CD4-positive, alpha-beta T cell (primary cell): ENCODE measurements around the gene CP. TPM values are rescaled to one million over a fixed set of nuclear protein-coding genes. Genes with fewer than 3 reads are reported as not detected.

ENCODE experiments used
- ATAC-seq: fragments of 200-7000 bp; cut with Tn5 transposase; one replicate; pipeline ENCODE4 v1.10.0; 2022; ENCODE audit warnings: mild to moderate bottlenecking; ENCODE audit not compliant: poor library complexity
- CTCF ChIA-PET: fragments of 350-600 bp; sonication (Branson Sonifier 250); formaldehyde crosslinking; loops from one replicate; lab custom pipeline; 2021; ENCODE audit warnings: antibody characterized with exemption, inconsistent platforms; lab: Charles Lee
- POLR2A ChIA-PET: fragments of 350-600 bp; sonication (Branson Sonifier 250); formaldehyde crosslinking; loops from one replicate; lab custom pipeline; 2021; ENCODE audit warnings: antibody characterized with exemption, inconsistent platforms; lab: Charles Lee
- DNase-seq, 14 experiments: peaks; one replicate each; pipeline ENCODE4 v3.0.0-alpha.2; 2013 to 2020; ENCODE audit warnings: mixed read lengths in 2 of 14
- H3K27ac ChIP-seq, 2 donors: one replicate each; pipeline versions ENCODE4 v1.5.1 to v1.7.0; 2013; ENCODE audit warnings: low read length in 2 of 2, low read depth in 1 of 2, mild to moderate bottlenecking in 1 of 2
- H3K27me3 ChIP-seq, 2 experiments: 1 replicate in 1 of 2; 2 replicates in 1 of 2; pipeline versions ENCODE4 v1.6.1 to v1.7.0; 2013; ENCODE audit warnings: low read length in 2 of 2, control low read depth in 1 of 2, mild to moderate bottlenecking in 1 of 2, moderate library complexity in 1 of 2; ENCODE audit not compliant: insufficient read depth in 2 of 2, control insufficient read depth in 1 of 2
- H3K36me3 ChIP-seq: one replicate; pipeline ENCODE4 v1.6.1; 2013; ENCODE audit warnings: low read length, control low read depth; ENCODE audit not compliant: insufficient read depth
- H3K4me1 ChIP-seq: one replicate; pipeline ENCODE4 v1.6.1; 2013; ENCODE audit warnings: low read length, control low read depth; ENCODE audit not compliant: insufficient read depth
- H3K4me3 ChIP-seq: one replicate; pipeline ENCODE4 v1.5.1; 2013; ENCODE audit warnings: mild to moderate bottlenecking, low read length, moderate library complexity
- H3K9me3 ChIP-seq, 2 experiments: 1 replicate in 1 of 2; 2 replicates in 1 of 2; pipeline versions ENCODE4 v1.6.1 to v1.7.0; 2013; ENCODE audit warnings: low read length in 2 of 2, mild to moderate bottlenecking in 2 of 2, control low read depth in 1 of 2, moderate library complexity in 1 of 2; ENCODE audit not compliant: control insufficient read depth in 1 of 2, insufficient read depth in 1 of 2
- H3K27ac Mint-ChIP-seq: one replicate; pipeline ENCODE4 v1.8.0; 2020; ENCODE audit warnings: mixed read lengths
- H3K27me3 Mint-ChIP-seq: one replicate; pipeline ENCODE4 v1.8.0; 2021; ENCODE audit warnings: mixed read lengths
- H3K36me3 Mint-ChIP-seq: one replicate; pipeline ENCODE4 v1.8.0; 2021; ENCODE audit warnings: low read depth, mixed read lengths
- H3K4me1 Mint-ChIP-seq: one replicate; pipeline ENCODE4 v1.8.0; 2021; ENCODE audit warnings: low read depth, mixed read lengths
- H3K4me3 Mint-ChIP-seq: one replicate; pipeline ENCODE4 v1.8.0; 2020; ENCODE audit warnings: mild to moderate bottlenecking, mixed read lengths
- H3K9me3 Mint-ChIP-seq: one replicate; pipeline ENCODE4 v1.8.0; 2020; ENCODE audit warnings: mixed read lengths
- intact Hi-C, 2 experiments: fragments of 100-400 bp; cut with DNase I in 1 of 2; cut with micrococcal nuclease in 1 of 2; formaldehyde crosslinking; loops; one replicate each; pipeline versions ENCODE4 v1.15.1 to v1.9.0; 2023 to 2025; cut with DNase I, micrococcal nuclease
- polyA plus RNA-seq, 2 donors: library from polyadenylated mRNA; unstranded; fragments of 120-200 nt; gene quantifications; one replicate each; pipeline ENCODE4 v1.2.1, GENCODE V29; 2013
- total RNA-seq, 174 experiments: library from RNA in 2 of 174; stranded (reverse) in 2 of 174; gene quantifications; one replicate each; pipeline ENCODE4 v1.2.3 and lab custom pipeline; 2021 to 2026
- TF ChIP-seq, protein P1 (sequence below): fragments of 200-600 bp; IDR thresholded peaks from one replicate; pipeline ENCODE4 v1.8.0; 2022; ENCODE audit warnings: antibody characterized with exemption, mild to moderate bottlenecking

CP gene
- total RNA-seq: not detected
- 0.57 TPM for polyA plus RNA-seq (2013, experiment 1 of 2)
- polyA plus RNA-seq (2013, experiment 2 of 2): 0.91 TPM
- total RNA-seq (lab: John Stamatoyannopoulos, UW): 0 to 0.25 (median 0) reads per million in 172 experiments

DNA sequence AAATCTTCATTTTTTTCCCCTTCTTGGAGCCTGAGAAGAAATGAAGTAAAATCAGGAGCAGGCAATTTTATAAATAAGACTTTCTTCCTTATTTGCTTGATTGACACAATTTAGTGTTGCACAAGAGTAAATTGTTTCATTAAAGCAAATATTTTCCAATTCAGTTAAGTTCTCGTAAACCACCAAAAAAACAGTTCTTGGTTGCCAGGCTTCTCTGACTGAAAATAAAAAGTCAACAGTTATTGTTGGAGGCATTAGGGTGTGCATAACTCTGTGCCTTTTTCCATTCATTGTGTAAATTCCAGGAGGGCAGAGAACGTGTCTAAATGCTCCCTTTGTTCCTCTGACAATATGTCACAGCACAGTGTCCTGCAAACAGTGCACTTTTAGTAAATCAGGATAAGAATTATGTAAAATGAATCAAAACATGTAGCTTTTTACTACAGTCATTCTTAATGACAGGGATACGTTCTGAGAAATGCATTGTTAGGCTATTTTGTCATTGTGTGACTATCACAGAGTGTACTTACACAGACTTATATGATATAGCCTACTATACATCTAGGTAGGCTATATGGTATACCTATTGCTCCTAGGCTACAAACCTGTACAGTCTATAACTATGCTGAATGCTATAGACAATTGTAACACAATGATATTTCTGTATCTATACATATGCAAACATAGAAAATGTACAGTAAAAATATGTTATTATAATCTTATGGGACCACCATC, at the start of gene CP:
Gene CP (minus strand): TSS at position 47 of the 735 bp plus-strand sequence. CDS start 37 bp downstream, at position 10.
- Histone ChIP-seq H3K4me3 (no peak within 1 kb of the TSS), H3K4me1 (no peaks in the 10 kb centered on the region), H3K27me3 (no peaks in the 10 kb centered on the region), H3K27ac (no peak within 1 kb of the TSS), H3K36me3 (no peaks in the 10 kb centered on the region), H3K9me3 (no peaks in the 10 kb centered on the region)
- H3K27me3 Mint-ChIP-seq: no peaks in the 10 kb centered on the region
- DNase-seq (no peak), ATAC-seq (no peak)
- H3K4me3 Mint-ChIP-seq: no peak within 1 kb of the TSS
- CTCF ChIA-PET: no interaction called here
- TF ChIP-seq, protein P1, sequence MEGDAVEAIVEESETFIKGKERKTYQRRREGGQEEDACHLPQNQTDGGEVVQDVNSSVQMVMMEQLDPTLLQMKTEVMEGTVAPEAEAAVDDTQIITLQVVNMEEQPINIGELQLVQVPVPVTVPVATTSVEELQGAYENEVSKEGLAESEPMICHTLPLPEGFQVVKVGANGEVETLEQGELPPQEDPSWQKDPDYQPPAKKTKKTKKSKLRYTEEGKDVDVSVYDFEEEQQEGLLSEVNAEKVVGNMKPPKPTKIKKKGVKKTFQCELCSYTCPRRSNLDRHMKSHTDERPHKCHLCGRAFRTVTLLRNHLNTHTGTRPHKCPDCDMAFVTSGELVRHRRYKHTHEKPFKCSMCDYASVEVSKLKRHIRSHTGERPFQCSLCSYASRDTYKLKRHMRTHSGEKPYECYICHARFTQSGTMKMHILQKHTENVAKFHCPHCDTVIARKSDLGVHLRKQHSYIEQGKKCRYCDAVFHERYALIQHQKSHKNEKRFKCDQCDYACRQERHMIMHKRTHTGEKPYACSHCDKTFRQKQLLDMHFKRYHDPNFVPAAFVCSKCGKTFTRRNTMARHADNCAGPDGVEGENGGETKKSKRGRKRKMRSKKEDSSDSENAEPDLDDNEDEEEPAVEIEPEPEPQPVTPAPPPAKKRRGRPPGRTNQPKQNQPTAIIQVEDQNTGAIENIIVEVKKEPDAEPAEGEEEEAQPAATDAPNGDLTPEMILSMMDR: no peak
- H3K9me3 Mint-ChIP-seq: no peaks in the 10 kb centered on the region
- no peaks in the 10 kb centered on the region for H3K36me3 Mint-ChIP-seq
- H3K27ac Mint-ChIP-seq: no peak within 1 kb of the TSS
- peaks cover 26% of the 10 kb centered on the region for H3K4me1 Mint-ChIP-seq
- intact Hi-C loops: no loop called here
- POLR2A ChIA-PET: no interaction called here

DNA sequence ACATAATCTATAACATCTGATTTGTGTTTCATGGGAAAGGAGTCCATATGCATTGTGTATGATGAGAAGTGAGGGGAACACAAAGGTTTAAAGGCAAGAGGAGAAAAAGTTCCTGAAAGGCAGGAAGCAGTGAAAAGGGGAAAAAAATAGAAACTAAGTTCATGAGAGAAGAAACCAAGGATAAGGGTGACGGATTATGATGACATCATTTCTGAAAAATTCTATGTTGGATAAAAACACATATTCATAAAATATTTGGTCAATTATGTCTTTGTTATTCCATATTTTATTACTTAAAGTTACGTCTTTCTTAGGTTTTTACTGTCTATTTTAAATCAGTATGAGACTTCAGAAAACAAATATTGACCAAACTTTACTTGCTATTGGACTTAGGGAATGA, 48.6 kb upstream of the CP start:
- H3K27ac ChIP-seq: no peak overlapping the region
- no peaks in the 10 kb centered on the region for H3K4me1 ChIP-seq
- DNase-seq (no peak), ATAC-seq (no peak)
- no peaks in the 10 kb centered on the region for H3K27me3 ChIP-seq
- no peak overlapping the region for H3K4me3 Mint-ChIP-seq
- no peaks in the 10 kb centered on the region for H3K36me3 ChIP-seq
- H3K27ac Mint-ChIP-seq: no peak overlapping the region
- H3K4me3 ChIP-seq: no peak overlapping the region
- TF ChIP-seq, protein P1: no peak
- H3K27me3 Mint-ChIP-seq: no peaks in the 10 kb centered on the region
- POLR2A ChIA-PET: no interaction called here
- intact Hi-C loops: no loop called here
- no peaks in the 10 kb centered on the region for H3K4me1 Mint-ChIP-seq
- H3K36me3 Mint-ChIP-seq: no peaks in the 10 kb centered on the region
- no peaks in the 10 kb centered on the region for H3K9me3 ChIP-seq
- H3K9me3 Mint-ChIP-seq: no peaks in the 10 kb centered on the region
- CTCF ChIA-PET: no interaction called here

DNA sequence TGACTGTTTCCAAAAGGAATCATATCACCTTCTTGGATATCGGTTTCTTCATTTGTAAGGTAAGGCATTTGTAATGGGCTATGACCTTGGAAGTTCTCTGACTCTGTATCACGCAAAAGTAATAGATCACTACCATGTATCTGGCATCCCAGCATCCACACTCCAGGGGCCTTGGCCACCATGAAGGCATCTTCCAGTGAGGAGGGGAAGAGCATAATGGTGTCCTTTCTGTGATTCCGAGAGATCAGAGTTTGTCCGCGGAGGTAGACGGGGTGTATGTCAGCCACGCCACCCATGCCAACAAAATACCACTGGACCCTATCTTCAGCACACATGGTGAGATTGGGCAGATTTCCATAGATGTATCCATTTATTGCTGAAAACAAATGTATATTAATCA, 48.1 kb upstream of the CP start:
- H3K27ac ChIP-seq: no peak overlapping the region
- H3K4me3 ChIP-seq: no peak overlapping the region
- intact Hi-C loops: no loop called here
- Mint-ChIP-seq H3K9me3 (no peaks in the 10 kb centered on the region), H3K27me3 (no peaks in the 10 kb centered on the region), H3K27ac (no peak overlapping the region), H3K4me1 (no peaks in the 10 kb centered on the region), H3K36me3 (no peaks in the 10 kb centered on the region), H3K4me3 (no peak overlapping the region)
- no peaks in the 10 kb centered on the region for H3K4me1 ChIP-seq
- DNase-seq: no peak
- ChIA-PET CTCF (interaction anchor here (2.1 kb wide), 1 partner anchor 150 kb away, joined by 5 read pairs; no protein-coding TSS in a partner anchor), POLR2A (no interaction called here)
- H3K9me3 ChIP-seq: no peaks in the 10 kb centered on the region
- no peak for ATAC-seq
- TF ChIP-seq, protein P1: no peak
- H3K36me3 ChIP-seq: no peaks in the 10 kb centered on the region
- no peaks in the 10 kb centered on the region for H3K27me3 ChIP-seq
